ENCODE measurements around the gene ZNF117.
A peak's percentile ranks its signal among the peaks of the same experiment; 100 is the strongest.

Gene ZNF117

DNA sequence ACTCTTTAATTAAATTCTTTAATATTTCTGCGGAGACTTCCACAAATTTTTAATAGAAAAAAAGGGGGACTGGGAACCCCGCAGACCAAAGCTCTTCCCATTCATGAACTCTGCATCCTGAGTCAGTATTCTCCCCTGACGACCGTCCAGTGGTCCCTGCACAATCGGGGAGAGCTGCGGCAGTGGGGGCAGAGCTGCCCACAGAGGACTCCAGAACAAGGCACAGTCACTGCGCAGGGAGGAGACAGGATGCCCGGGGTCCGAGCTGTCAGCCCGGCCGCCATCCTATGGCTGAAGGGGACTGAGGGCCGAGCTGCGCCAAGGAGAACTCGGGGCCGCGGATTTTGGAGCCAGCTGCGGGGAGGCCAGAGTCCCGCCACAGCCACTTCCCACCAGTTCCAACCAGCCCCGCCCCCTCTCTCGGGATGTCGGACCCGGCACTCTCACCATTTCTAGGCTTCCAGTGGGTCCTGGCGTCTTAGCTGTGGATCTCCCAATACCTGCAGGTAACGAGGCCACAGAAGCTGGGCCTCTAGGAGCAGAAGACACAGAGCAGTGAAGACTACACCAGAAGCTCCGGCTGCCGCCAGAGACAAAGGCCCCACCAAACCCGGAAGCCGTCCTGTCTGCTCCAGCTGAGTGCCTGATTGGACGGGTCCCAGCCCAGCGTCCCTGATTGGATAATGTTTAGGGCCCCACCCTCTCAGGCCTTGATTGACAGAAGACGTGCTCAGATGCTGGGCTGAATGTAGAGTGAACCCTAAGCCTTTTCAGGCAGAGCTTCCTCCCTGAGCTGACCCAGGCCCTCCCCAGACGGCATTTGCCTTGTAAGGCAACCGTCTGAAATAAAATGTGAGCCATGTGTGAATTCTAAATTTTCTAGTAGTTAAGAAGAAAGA lies 15.5 kb upstream of the ZNF117 start, which contains the start of gene ERV3-1:
Gene ERV3-1 (minus strand): TSS at position 594 of the 899 bp plus-strand sequence. CDS start 13,661 bp downstream, outside the sequence.
- Histone ChIP-seq H3K4me1 (ENCODE audit: insufficient read depth, low read length) (peaks cover 22% of the 10 kb centered on the region), H3K27ac (ENCODE audit: low read depth, low read length) (peak within 1 kb of the TSS; percentile 76), H3K4me3 (ENCODE audit: low read depth in 1 of 2, low read length in 2 of 2) (peak within 1 kb of the TSS; percentile 66 to 71), H3K27me3 (ENCODE audit: control insufficient read depth in 1 of 2, insufficient read depth in 2 of 2, low read length in 2 of 2) (no peaks in the 10 kb centered on the region), H3K9ac (ENCODE audit: low read length) (peak within 1 kb of the TSS; percentile 26), H3K9me3 (ENCODE audit: low read length) (no peaks in the 10 kb centered on the region), H3K36me3 (ENCODE audit: insufficient read depth, low read length) (no peaks in the 10 kb centered on the region)

DNA sequence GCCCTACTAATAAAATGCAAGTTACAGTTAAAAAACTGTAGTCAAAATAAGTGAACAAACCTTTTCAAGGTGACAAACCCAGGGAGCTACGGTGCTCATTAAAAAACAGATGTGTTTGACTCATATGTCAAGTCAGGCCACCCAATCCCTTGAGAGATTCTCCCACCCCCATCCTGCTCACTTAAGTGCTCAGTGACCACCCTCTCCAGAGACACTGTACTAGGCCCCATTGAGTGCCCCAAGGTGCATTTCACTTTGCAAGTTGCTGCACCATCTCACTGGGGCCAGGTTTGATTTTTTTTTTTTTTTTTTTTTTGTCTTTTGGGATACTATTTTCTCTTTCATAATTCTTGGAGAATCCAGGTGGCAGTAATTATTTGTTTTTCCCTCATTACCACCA lies 13.7 kb upstream of the ZNF117 start:
- Histone ChIP-seq H3K9me3 (ENCODE audit: low read length) (no peaks in the 10 kb centered on the region), H3K27me3 (ENCODE audit: control insufficient read depth in 1 of 2, insufficient read depth in 2 of 2, low read length in 2 of 2) (no peaks in the 10 kb centered on the region), H3K4me3 (ENCODE audit: low read depth in 1 of 2, low read length in 2 of 2) (peak overlapping the region in 1 of 2 donors; percentile 33), H3K4me1 (ENCODE audit: insufficient read depth, low read length) (peaks cover 22% of the 10 kb centered on the region), H3K9ac (ENCODE audit: low read length) (no peak overlapping the region), H3K27ac (ENCODE audit: low read depth, low read length) (no peak overlapping the region), H3K36me3 (ENCODE audit: insufficient read depth, low read length) (no peaks in the 10 kb centered on the region)

GRCh38 chr7:65002972-65003585 lies 12.2 kb upstream of the ZNF117 start:
- no peak overlapping the region for H3K4me3 ChIP-seq (ENCODE audit: low read depth in 1 of 2, low read length in 2 of 2)
- H3K4me1 ChIP-seq (ENCODE audit: insufficient read depth, low read length), result peaks cover 34% of the 10 kb centered on the region
- H3K9ac ChIP-seq (ENCODE audit: low read length), result no peak overlapping the region
- no peaks in the 10 kb centered on the region for H3K9me3 ChIP-seq (ENCODE audit: low read length)
- no peak overlapping the region for H3K27ac ChIP-seq (ENCODE audit: low read depth, low read length)
- H3K27me3 ChIP-seq (ENCODE audit: control insufficient read depth in 1 of 2, insufficient read depth in 2 of 2, low read length in 2 of 2), result no peaks in the 10 kb centered on the region
- no peaks in the 10 kb centered on the region for H3K36me3 ChIP-seq (ENCODE audit: insufficient read depth, low read length)

GRCh38 chr7:65001291-65001814 lies 10.5 kb upstream of the ZNF117 start:
- no peaks in the 10 kb centered on the region for H3K27me3 ChIP-seq (ENCODE audit: control insufficient read depth in 1 of 2, insufficient read depth in 2 of 2, low read length in 2 of 2)
- H3K4me1 ChIP-seq (ENCODE audit: insufficient read depth, low read length), result peaks cover 44% of the 10 kb centered on the region
- no peak overlapping the region for H3K4me3 ChIP-seq (ENCODE audit: low read depth in 1 of 2, low read length in 2 of 2)
- H3K36me3 ChIP-seq (ENCODE audit: insufficient read depth, low read length), result no peaks in the 10 kb centered on the region
- no peak overlapping the region for H3K27ac ChIP-seq (ENCODE audit: low read depth, low read length)
- no peak overlapping the region for H3K9ac ChIP-seq (ENCODE audit: low read length)
- H3K9me3 ChIP-seq (ENCODE audit: low read length), result no peaks in the 10 kb centered on the region

DNA sequence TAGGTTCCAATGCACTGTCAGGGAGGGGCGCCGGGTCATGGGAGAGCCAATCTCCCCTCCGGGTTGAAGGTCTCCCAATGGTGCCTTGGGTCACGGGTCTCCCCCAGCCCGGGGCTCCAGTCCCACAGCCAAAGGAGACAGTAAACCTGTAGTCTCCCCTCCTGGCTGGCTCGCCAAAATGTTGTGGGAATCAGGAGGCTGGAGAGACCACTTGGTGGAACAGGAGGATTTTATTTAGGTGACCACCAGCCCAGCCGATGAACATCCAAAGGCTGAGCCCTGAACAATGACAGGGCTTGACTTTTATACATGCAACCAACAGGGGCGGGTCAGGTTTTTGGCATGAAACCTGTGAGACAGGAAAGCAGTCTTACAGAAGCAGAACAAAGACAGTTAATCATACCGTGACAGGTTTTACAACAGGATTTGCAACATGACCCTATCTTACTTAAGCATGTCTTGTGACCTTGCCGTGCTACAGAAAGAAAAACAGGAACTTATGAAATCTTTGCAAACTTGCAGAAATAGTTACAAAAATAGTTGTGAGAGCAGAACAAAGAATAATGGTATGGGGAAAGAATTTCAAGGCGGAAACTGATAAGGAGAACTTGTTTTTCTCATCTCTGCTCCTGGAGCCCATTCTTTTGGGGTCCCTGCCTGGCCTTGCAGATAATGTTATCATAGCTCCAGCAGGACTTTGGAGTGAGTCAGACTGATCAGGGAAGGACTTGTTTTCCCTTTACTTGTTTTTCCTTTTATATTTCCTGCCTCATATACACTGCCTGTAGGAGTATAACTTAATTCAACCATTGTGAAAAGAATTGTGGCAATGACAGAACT lies 8.5 kb upstream of the ZNF117 start:
- Histone ChIP-seq H3K36me3 (ENCODE audit: insufficient read depth, low read length) (no peaks in the 10 kb centered on the region), H3K27ac (ENCODE audit: low read depth, low read length) (no peak overlapping the region), H3K27me3 (ENCODE audit: control insufficient read depth in 1 of 2, insufficient read depth in 2 of 2, low read length in 2 of 2) (no peaks in the 10 kb centered on the region), H3K9me3 (ENCODE audit: low read length) (no peaks in the 10 kb centered on the region), H3K4me1 (ENCODE audit: insufficient read depth, low read length) (peaks cover 30% of the 10 kb centered on the region), H3K4me3 (ENCODE audit: low read depth in 1 of 2, low read length in 2 of 2) (no peak overlapping the region), H3K9ac (ENCODE audit: low read length) (no peak overlapping the region)

DNA sequence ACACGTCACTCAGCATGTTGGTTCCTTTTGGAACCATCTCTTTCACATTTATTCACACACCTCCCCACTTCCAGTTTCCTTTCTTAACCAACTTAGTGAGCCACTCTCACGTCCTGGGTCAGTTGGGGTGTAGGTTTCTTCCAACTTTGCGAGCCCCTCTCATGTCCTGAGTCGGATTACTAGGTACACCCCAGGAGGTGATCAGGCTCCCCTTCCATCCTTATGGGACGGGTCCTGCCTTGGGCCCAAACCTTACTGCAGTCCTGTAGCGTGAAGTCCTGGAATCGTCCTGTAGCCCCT lies 8.0 kb upstream of the ZNF117 start:
- H3K27ac ChIP-seq (ENCODE audit: low read depth, low read length), result no peak overlapping the region
- no peak overlapping the region for H3K4me3 ChIP-seq (ENCODE audit: low read depth in 1 of 2, low read length in 2 of 2)
- H3K36me3 ChIP-seq (ENCODE audit: insufficient read depth, low read length), result no peaks in the 10 kb centered on the region
- H3K4me1 ChIP-seq (ENCODE audit: insufficient read depth, low read length), result peaks cover 24% of the 10 kb centered on the region
- H3K9ac ChIP-seq (ENCODE audit: low read length), result no peak overlapping the region
- no peaks in the 10 kb centered on the region for H3K9me3 ChIP-seq (ENCODE audit: low read length)
- H3K27me3 ChIP-seq (ENCODE audit: control insufficient read depth in 1 of 2, insufficient read depth in 2 of 2, low read length in 2 of 2), result no peaks in the 10 kb centered on the region

DNA sequence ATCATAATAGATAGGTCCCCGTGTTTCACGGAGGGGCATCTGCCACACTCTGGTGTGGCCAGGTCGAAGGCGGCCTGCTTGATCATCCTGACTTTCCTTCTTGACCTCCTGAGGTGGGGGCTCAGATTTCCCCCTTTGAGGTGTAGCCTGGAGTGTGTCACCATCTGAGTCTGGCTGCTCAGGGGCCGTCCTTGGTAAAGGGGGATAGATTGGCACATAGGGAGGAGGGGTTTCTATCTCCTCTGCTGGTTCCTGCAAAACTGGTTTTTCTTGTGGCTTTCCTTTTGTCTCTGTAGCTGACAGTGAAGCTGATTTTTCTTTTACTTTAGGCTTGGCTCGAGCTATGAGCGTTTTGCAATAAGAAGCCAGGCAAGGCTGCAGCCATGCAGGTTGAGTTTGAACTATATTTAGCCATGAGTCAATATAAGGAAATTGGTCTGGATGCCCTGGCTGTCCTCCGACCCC lies 7.1 kb upstream of the ZNF117 start:
- Histone ChIP-seq H3K4me3 (ENCODE audit: low read depth in 1 of 2, low read length in 2 of 2) (no peak overlapping the region), H3K9ac (ENCODE audit: low read length) (no peak overlapping the region), H3K9me3 (ENCODE audit: low read length) (no peaks in the 10 kb centered on the region), H3K27ac (ENCODE audit: low read depth, low read length) (no peak overlapping the region), H3K27me3 (ENCODE audit: control insufficient read depth in 1 of 2, insufficient read depth in 2 of 2, low read length in 2 of 2) (no peaks in the 10 kb centered on the region), H3K36me3 (ENCODE audit: insufficient read depth, low read length) (no peaks in the 10 kb centered on the region), H3K4me1 (ENCODE audit: insufficient read depth, low read length) (peaks cover 22% of the 10 kb centered on the region)

- H3K27ac ChIP-seq (ENCODE audit: low read depth, low read length), result no peak overlapping the region
- no peak overlapping the region for H3K4me3 ChIP-seq (ENCODE audit: low read depth in 1 of 2, low read length in 2 of 2)
- no peaks in the 10 kb centered on the region for H3K27me3 ChIP-seq (ENCODE audit: control insufficient read depth in 1 of 2, insufficient read depth in 2 of 2, low read length in 2 of 2)
- peaks cover 22% of the 10 kb centered on the region for H3K4me1 ChIP-seq (ENCODE audit: insufficient read depth, low read length)
- H3K9ac ChIP-seq (ENCODE audit: low read length), result no peak overlapping the region
- H3K36me3 ChIP-seq (ENCODE audit: insufficient read depth, low read length), result peaks cover under 1% of the 10 kb centered on the region
- no peaks in the 10 kb centered on the region for H3K9me3 ChIP-seq (ENCODE audit: low read length)
Observed at GRCh38 chr7:64997164-64997908, 6.5 kb upstream of the ZNF117 start.

DNA sequence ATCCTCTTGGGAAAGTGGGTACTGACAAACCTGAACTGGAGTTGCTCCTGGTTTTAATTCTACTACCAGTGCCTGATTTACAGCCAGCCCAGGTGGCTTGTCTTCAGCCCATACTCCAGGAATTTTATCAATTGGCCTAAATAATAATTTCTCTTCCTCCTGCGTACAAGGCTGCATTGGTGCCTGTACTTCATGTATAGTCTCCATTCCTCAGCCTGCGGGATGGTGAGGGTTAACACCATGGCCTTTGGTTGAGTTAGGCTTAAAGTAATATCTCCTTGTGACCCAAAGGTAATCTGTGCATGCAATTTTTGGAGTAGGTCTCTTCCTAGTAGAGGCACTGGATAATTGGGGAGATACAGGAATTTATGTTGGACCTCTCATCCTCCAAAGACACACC lies 5.5 kb upstream of the ZNF117 start:
- H3K4me1 ChIP-seq (ENCODE audit: insufficient read depth, low read length), result peaks cover 22% of the 10 kb centered on the region
- H3K36me3 ChIP-seq (ENCODE audit: insufficient read depth, low read length), result peaks cover 4% of the 10 kb centered on the region
- no peaks in the 10 kb centered on the region for H3K9me3 ChIP-seq (ENCODE audit: low read length)
- H3K27me3 ChIP-seq (ENCODE audit: control insufficient read depth in 1 of 2, insufficient read depth in 2 of 2, low read length in 2 of 2), result no peaks in the 10 kb centered on the region
- H3K9ac ChIP-seq (ENCODE audit: low read length), result no peak overlapping the region
- no peak overlapping the region for H3K4me3 ChIP-seq (ENCODE audit: low read depth in 1 of 2, low read length in 2 of 2)
- H3K27ac ChIP-seq (ENCODE audit: low read depth, low read length), result no peak overlapping the region

- H3K27me3 ChIP-seq (ENCODE audit: control insufficient read depth in 1 of 2, insufficient read depth in 2 of 2, low read length in 2 of 2), result no peaks in the 10 kb centered on the region
- peaks cover 18% of the 10 kb centered on the region for H3K4me1 ChIP-seq (ENCODE audit: insufficient read depth, low read length)
- H3K36me3 ChIP-seq (ENCODE audit: insufficient read depth, low read length), result peaks cover 4% of the 10 kb centered on the region
- H3K9ac ChIP-seq (ENCODE audit: low read length), result no peak overlapping the region
- H3K27ac ChIP-seq (ENCODE audit: low read depth, low read length), result no peak overlapping the region
- no peak overlapping the region for H3K4me3 ChIP-seq (ENCODE audit: low read depth in 1 of 2, low read length in 2 of 2)
- H3K9me3 ChIP-seq (ENCODE audit: low read length), result no peaks in the 10 kb centered on the region
Observed at GRCh38 chr7:64993901-64994300, 3.1 kb upstream of the ZNF117 start.
